HG03521 (cell line): ENCODE measurements around the gene KCNQ2.

Source experiments
- ATAC-seq: cut with Tn5 transposase; IDR thresholded peaks from one replicate; pipeline ENCODE4 v1.9.1; 2021; ENCODE audit warnings: mild to moderate bottlenecking, moderate library complexity; ENCODE audit not compliant: unreplicated experiment

Gene KCNQ2

DNA sequence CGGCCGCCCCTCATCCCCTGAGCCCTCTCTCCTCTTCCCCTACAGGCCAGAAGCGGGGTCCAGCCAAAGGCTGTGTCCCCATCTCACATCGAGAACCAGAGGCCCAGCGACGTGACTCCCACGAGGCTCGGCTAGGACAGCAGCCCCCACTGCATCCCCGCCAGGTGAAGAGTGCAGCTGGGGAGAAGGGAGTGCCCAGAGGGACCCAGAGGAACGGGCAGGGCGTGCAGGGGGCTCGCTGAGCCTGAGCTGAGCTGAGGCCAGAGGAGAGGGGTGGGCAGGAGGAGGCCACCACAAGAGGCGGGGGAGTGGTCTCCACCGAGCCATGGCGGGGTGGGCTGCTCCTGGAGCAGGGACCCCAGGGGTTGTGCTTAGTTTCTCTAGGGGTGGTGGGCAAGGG, 32.6 kb downstream of the KCNQ2 start:
- ATAC-seq: no peak

DNA sequence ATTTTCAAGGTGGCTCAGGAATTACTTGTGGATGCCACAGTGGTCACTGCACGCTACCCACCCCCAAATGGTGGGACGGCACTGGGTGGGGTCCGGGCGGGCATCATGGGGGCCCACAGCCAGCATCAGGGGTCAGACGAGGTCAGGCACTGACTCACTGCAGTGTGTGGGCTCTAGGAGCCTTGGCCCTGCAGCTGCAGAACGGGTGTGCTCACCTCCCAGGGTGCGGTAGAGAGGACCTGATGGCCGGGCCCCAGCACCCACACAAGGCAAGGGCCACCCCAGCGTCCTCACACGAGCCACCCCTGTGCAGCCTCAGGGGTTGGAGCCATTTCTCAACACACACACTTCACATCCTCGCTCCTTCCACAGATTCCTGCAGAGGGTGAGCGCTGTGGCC, 34.3 kb downstream of the KCNQ2 start:
- ATAC-seq: no peak

DNA sequence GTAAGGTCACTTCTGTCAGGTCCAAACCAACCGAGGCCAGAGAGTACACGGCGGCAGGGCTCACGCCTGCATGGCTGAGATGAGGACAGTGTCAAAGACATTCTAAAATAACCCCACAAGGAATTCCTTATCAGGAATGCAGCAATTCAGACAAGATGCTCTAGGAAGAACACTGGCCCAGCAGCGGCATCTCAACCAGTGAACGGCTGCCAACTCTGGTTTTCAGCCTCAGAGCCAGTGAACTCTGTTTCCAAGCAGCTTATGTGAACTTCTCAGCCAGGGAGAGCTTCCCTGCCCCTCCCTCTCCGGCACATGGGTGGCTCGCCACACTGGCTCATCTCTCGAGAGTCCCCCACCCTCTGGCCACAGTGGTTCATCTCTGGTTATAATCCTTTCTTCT, 36.9 kb downstream of the KCNQ2 start:
- ATAC-seq: no peak

DNA sequence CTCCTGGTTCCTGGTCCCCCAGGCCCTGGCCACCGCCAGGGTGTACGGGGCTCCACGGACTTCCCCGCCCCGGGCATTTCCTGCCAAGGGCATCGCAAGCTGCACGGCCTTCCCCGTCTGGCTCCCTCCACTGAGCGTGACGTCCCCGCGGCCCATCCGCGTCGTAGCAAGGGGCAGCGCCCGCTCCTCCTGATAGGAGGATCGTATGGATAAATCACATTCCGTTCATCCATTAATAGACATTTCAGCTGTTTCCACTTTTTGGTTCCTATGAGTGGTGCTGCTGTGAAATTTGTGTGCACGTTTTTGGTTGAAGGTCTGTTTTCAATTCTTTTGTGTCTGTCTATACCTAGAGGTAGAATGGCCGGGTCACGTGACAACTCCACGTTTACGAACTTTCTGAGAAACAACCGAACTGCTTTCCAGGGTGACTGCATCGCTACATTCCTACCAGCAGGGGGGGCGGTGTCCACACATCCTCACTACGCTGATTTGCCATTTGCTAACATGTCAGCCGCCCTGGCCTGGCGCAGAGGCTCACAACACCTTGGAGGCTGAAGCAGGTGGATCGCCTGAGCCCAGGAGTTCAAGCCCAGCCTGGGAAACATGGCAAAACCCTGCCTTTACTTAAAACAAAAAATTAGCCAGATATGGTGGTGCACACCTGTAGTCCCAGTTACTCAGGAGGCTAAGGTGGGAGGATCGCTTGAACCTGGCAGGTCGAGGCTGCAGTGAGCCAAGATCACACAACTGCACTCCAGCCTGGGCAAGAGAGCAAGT, 37.7 kb downstream of the KCNQ2 start:
- ATAC-seq: no peak

DNA sequence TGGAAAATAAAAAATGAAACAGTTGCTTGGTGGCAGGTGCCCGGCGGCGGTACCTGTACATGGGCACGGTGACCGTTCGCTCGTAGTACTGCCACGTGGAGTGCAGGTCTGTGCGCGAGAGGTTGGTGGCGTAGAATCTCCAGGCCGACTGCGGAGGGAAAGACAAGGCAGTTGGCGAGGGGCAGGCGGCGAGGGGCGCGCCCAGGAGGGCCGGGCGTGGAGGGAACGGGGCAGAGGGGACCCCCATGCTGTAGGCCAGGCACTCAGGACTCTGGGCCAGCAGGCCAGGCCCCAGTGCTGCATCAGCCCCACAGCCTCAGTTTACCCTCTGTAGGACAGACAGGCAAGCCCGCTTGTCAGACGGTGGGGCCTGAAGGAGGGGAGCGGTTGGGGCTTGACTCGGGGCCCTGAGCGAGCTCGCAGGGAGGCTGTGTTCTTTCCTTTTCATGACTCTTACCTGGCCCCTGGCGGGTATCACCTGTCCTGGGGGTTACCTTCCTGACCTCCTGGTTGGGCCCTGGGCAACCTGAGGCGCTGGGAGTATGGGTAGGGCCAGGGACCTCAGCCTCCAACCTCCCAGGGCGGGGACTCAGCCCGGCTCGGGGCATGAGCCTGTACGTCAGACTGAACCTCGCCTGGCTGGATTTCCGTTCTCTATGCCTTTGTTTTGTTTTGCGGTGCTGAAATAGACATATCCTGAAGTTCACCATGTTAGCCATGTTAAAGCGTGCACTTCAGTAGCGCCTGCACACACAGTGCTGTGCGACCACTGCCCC, 38.5 kb downstream of the KCNQ2 start:
- ATAC-seq: no peak

DNA sequence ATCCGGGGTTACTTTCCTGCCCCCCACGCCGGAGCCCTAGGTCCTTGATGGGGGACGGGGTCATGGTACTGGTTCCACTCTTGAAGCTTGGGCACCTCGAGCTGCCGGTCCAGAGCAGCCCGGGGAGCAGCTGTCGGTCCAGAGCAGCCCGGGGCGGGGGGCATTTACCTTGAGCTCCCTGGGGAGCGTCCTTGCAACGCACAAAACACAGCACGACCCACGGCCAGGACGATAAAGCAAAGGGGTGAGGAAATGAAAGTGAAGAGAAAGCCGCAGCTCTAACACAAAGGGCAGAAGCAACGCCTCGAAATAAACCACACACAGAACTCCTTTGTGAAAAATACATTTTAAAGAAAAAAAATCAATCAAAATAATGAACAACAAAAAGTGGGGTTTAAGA, 39.1 kb downstream of the KCNQ2 start:
- ATAC-seq: no peak

DNA sequence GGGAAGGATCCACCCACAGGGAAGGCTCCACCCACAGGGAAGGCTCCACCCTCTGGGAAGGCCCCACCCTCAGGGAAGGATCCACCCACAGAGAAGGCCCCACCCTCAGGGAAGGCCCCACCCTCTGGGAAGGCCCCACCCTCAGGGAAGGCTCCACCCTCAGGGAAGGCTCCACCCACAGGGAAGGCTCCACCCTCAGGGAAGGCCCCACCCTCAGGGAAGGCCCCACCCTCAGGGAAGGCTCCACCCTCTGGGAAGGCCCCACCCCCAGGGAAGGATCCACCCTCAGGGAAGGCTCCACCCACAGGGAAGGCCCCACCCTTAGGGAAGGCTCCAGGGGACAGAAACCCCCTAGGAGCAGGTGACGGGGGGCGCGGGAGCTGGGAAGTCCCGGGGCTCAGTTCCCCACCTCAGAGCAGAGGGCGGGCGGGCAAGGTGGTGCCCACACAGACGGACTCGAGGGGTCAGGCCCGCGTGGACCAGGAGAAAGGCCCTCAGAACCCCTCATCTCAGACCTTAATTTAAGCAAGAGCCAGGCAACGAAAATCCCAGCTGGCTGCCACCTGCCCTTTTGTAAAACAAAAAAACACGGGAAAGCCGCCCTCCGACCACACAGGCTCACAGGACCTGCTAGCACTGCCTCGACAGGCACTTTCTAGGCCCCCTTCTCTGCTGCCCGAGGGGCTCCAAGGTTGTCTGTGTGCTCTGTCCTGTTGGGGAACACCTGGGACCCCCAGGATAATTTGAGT, 39.7 kb downstream of the KCNQ2 start:
- ATAC-seq: no peak

DNA sequence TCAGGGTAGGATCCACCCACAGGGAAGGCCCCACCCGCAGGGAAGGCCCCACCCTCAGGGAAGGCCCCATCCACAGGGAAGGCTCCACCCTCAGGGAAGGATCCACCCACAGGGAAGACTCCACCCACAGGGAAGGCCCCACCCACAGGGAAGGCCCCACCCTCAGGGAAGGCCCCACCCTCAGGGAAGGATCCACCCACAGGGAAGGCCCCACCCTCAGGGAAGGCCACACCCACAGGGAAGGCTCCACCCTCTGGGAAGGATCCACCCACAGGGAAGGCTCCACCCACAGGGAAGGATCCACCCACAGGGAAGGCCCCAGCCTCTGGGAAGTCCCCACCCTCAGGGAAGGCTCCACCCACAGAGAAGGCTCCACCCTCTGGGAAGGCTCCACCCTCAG, 40.5 kb downstream of the KCNQ2 start:
- no peak for ATAC-seq

DNA sequence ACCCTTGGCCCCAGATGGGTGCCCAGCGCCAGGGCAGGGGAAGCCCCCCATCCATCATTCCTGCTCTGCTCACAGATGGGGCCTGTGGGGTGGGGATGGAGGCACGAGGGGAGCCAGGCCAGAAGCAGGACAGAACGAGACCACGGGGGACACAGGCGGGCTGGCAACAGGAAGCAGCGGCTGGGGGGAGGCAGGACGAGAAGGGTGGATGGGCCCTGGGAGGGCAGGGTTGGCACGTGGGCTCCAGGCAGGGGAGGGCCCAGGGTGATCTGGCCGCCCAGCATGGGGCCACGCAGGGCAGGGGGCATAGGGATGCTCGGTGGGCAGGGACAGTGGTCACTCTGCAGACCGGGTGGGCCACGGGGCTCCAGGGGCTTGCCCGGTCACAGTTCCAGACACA, 41.6 kb downstream of the KCNQ2 start:
- no peak for ATAC-seq

DNA sequence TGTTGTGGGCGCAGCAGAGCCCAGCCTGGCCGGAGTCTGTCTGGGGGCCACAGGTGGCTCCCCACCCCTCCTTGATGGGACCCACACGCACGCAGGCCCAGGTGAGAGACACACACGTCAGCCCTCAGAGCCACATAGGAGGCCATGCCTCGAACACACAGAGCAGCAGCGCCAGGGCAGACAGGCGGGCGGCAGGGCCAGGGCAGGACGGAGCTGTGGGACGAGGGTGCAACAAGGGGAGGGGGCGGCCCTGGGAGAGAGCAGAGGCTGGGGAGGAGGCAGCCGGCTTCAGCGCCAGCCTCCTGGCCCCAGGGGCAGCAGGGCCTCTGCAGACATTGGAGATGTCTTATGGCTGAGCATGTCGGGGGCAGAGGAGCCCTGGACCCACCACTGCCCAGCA, 42.5 kb downstream of the KCNQ2 start:
- no peak for ATAC-seq

DNA sequence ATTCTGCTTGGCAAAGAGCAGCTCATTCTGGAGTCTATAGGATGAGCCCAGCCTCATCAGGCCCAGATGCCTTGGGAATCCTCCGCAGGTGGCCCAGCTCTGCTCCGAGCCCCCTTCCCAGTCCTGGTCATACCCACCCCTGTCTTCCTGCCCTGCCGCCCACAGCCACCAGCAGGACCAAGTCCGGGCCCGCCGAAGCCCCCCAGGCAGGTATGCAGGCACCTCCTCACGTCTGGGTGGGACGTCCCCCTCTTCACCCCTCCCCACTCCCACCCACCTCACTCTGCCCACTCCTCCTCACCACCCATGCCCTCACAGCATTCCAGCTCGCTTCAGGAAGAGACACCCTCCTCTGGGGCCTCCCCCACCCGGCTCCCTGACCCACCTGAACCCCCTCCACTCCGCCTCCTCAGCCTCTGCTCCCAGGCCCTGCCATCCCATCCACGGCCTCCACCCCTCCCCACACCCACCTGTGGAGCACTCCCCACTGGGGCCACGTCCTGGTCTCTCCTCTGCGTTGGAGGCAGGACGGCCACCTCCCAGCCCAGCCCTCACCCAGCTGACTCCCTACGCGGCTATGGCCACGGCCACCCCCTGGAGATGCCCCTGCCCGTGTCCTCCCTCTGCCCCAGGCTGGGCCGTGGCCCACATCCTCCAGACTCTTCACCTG, 43.4 kb downstream of the KCNQ2 start:
- ATAC-seq: no peak

DNA sequence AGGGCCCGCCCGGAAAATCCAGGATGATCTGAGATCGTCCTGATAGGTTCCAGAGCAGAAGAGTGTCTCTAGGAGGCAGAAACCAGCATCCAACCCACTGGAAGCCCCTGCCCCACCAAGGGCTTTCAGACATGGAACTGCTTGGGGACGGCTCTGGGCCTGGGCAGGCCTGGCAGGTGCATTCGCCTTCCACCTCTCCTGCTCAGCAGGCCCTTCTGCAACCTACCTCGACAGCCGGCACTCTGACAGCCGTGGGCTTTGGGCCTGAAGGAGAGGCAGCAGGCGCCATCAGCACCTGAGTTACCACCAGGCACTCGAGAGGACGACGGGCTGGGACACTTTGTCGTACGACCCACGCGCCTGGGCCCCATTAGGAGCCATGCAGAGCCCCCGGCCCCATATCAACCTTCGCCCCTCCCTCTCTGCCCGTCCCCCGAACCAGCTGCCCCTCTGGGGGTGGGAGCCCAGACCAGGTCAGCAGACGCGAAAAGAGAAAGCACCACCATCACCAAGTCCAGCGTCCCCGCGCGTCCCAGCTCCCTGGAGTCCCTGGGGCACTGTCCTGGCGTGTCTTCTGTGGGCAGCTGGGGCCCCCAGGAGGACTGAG, 44.6 kb downstream of the KCNQ2 start:
- ATAC-seq: no peak

DNA sequence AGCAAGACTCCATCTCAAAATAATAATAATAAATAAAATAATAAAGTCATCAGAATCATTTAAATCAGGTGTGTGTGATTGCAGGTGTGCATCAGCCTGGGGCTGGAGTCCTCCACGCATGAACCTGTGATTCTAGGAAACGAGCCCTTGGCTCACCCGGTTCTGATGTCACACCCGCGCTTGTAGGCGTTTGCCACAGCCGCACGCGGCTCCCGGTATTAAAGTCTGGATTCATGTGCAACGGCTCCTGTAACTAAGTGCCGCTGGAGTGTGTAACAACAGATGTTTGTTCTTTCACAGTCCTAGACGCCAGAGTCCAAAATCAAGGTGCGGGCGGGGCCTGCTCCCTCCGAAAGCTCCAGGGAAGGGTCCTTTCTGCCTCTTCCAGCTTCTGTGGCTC, 45.2 kb downstream of the KCNQ2 start:
- no peak for ATAC-seq

DNA sequence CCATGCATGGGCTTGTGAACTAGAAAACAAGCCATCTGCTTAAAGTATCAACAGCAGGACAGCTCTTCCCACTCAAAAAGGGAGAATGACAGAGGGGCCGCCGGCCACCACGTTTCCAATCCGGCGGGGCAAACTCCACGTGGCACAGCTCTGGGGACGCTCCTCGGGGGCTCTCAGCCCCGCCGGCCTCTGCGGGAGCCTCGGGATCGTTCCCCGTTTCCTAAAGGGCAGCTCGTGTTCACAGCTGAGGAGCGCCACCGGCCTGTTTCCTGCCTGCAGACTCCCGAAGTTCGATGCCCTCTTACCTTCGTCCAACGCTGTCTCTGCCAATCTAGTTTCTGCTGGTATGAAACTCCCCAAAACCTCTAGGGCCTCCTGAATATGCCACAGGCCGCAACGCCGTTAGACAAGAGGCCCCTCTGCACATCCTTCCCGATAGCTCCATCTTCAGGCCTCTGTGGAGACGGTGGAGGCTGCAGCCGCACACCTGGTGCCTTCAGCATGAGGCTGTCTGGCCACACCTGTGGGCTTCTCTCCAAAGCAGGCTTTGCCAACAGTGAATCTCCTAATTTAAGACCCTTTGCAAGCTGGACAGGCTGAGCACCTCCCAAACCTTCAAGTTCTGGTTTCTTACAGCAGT, 46.5 kb downstream of the KCNQ2 start:
- no peak for ATAC-seq

DNA sequence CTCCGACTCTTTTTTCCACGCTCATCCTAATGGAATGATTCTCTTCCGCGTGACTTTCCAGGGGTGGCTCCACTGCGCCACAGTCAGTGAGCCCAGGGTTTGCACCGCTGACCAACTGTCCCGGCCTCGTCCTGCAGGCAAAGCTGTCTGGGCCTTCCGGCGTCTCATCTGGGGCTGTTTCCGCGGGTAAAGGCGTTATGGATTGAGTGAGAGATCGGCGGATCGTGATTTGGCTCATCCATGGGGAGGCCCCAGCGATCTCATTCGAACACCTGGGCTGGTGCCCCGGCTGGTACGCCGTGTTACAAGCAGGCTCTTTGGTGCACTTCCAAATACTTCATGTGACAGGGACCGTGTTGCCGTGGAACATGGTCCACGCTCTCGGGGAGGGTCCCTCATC, 47.8 kb downstream of the KCNQ2 start:
- no peak for ATAC-seq

DNA sequence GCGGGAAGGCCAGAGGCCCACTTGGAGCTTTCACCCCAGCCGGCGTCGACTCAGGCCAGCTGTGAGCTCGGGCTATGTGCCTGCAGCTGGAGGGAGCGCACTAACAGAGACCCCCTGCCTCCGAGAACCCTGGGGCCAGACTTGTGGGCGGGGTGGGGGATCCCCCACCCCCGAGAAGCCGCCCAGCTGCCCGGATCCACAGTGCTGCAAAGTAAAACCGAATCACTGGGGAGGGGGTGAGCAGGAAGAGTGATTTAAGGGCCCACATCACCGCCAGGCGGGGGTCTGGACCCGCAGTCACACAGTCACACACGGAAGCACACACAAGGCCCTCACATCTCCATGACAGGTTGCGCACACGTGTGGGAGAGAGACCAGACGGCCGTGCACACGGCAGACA, 48.7 kb downstream of the KCNQ2 start:
- ATAC-seq: no peak

DNA sequence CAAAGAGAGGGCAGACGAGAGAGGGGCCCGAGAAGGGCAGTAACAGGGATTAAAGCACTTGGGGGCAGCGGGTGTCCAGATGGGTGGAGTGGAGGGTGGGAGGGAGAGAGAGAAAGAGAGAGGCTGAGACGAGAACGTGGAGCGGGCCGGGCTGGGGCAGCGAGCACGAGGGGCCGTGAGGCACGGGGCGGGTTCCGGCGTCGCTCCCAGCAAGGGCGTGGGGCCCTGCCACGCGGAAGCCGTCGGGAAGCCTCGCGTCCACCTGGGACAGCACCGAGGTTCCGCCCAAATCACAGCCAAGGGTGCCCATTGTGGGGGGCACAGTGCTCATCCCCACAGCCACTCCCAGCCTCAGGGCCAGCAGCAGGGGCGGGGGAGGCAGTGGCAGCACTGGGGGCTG, 49.8 kb downstream of the KCNQ2 start:
- ATAC-seq: no peak

DNA sequence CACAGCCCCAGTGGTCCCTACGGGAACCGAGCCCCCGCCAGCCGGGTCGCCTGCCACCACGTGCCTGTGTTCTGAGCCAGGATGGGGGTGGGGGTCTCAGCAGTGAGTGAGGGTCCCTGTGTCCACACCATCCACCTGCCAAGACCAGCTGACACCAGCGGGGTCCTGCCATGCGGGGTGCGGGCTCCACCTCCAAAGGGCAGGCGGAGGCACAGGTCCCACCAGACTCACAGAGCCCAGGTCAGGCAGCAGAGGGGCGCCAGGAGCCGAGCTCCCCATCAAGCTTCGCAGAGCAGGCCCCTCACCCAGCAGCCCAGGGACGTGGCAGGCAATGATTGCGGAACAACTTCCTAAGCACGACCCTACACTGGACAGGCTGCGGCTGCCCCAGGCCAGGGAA, 50.5 kb downstream of the KCNQ2 start:
- ATAC-seq: no peak

DNA sequence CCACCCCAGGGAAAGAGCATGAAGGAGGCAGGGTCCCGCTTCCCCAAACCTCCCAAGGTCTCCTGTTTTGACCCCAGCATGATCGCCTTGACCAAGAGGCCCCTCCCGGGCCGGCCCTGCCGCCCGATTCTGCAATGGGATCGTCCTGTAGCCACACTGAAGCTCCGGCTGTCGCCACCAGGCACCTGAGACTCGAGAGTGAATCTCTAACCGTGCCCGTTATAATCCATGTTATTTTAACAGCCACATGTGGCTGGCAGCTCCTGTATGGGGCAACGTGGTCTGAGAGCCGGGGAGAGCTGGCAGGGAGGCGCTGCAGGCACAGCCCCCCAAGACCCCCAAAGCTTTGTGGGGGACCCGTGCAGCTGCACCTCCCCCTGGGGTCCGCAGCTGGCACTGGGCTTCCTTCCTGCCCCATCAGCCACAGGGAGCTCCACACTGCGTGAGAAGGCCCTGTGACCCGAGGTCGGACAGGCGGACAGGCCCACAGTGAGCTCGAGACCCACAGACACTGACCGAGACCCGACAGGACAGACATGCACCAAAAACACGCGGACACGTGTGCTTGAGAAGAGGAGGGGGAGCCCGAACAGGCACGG, 51.3 kb downstream of the KCNQ2 start:
- ATAC-seq: no peak
